ENCODE measurements around the gene CAND2.
A peak's percentile ranks its signal among the peaks of the same experiment; 100 is the strongest.

CAND2 gene

DNA sequence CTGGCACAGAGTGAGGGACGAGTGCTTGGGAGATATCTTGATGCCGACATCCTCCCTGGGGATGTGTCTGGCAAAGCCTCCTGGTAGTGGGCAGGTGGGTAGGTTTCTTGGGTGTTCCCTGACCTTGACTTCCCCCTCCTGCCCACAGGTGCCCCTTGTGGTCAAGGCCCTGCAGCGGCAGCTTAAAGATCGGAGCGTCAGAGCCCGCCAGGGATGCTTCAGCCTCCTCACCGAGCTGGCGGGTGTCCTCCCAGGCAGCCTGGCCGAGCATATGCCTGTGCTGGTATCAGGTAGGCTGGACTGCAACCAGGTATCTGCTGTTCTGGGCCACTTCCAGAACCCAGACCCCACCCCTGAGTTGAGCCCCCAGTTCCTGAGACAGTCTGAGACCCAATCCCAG lies 19.2 kb downstream of the CAND2 start:
- Histone ChIP-seq H3K4me3 (ENCODE audit: low read depth, low read length) (no peak overlapping the region), H3K9me3 (ENCODE audit: severe bottlenecking) (no peaks in the 10 kb centered on the region), H3K36me3 (peaks cover 37% of the 10 kb centered on the region; the same call in 1 of the 2 replicates), H3K27me3 (ENCODE audit: insufficient read depth, low read depth, severe bottlenecking) (no peaks in the 10 kb centered on the region), H3K27ac (no peak overlapping the region)
- no peak for DNase-seq
- peak; percentile 28; the same call in 1 of the 2 replicates for TF ChIP-seq CTCF (IDR thresholded peaks at IDR 0.05; ENCODE audit: low read depth, low read length)

DNA sequence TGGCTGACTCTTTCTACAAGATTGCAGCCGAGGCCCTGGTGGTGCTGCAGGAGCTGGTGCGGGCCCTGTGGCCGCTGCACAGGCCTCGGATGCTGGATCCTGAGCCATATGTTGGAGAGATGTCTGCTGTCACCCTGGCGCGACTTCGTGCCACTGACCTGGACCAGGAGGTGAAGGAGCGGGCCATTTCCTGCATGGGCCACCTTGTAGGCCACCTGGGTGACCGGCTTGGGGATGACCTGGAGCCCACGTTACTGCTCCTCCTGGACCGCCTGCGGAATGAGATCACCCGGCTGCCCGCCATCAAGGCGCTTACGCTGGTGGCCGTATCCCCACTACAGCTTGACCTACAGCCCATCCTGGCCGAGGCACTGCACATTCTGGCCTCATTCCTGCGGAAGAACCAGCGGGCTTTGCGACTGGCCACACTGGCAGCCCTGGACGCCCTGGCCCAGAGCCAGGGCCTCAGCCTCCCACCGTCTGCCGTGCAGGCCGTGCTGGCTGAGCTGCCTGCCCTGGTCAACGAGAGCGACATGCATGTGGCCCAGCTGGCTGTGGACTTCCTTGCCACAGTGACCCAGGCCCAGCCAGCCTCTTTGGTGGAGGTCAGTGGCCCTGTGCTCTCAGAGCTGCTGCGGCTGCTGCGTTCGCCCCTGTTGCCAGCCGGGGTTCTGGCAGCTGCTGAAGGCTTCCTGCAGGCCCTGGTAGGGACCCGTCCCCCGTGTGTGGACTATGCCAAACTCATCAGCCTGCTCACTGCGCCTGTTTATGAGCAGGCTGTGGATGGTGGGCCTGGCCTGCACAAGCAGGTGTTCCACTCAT lies 20.3 kb downstream of the CAND2 start:
- TF ChIP-seq CTCF (IDR thresholded peaks at IDR 0.05; ENCODE audit: low read depth, low read length): no peak
- Histone ChIP-seq H3K36me3 (peaks cover 37% of the 10 kb centered on the region; the same call in 1 of the 2 replicates), H3K4me3 (ENCODE audit: low read depth, low read length) (no peak overlapping the region), H3K9me3 (ENCODE audit: severe bottlenecking) (no peaks in the 10 kb centered on the region), H3K27me3 (ENCODE audit: insufficient read depth, low read depth, severe bottlenecking) (no peaks in the 10 kb centered on the region), H3K27ac (no peak overlapping the region)
- no peak for DNase-seq

DNA sequence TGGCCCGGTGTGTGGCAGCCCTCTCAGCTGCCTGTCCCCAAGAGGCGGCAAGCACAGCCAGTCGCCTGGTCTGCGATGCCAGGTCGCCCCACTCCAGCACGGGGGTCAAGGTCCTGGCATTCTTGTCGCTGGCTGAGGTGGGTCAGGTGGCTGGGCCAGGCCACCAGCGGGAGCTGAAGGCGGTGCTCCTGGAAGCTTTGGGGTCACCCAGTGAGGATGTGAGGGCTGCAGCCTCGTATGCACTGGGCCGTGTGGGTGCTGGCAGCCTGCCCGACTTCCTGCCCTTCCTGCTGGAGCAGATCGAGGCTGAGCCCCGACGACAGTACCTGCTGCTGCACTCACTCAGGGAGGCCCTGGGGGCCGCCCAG lies 20.8 kb downstream of the CAND2 start:
- DNase-seq: no peak
- no peak for TF ChIP-seq CTCF (IDR thresholded peaks at IDR 0.05; ENCODE audit: low read depth, low read length)
- no peak overlapping the region for H3K27ac ChIP-seq
- H3K36me3 ChIP-seq: peaks cover 37% of the 10 kb centered on the region; the same call in 1 of the 2 replicates
- H3K4me3 ChIP-seq (ENCODE audit: low read depth, low read length): no peak overlapping the region
- no peaks in the 10 kb centered on the region for H3K9me3 ChIP-seq (ENCODE audit: severe bottlenecking)
- no peaks in the 10 kb centered on the region for H3K27me3 ChIP-seq (ENCODE audit: insufficient read depth, low read depth, severe bottlenecking)

GRCh38 chr3:12818273-12818672 lies 21.8 kb downstream of the CAND2 start:
- Histone ChIP-seq H3K4me3 (ENCODE audit: low read depth, low read length) (no peak overlapping the region), H3K9me3 (ENCODE audit: severe bottlenecking) (no peaks in the 10 kb centered on the region), H3K27ac (no peak overlapping the region), H3K36me3 (peaks cover 37% of the 10 kb centered on the region; the same call in 1 of the 2 replicates), H3K27me3 (ENCODE audit: insufficient read depth, low read depth, severe bottlenecking) (no peaks in the 10 kb centered on the region)
- no peak for DNase-seq
- TF ChIP-seq CTCF (IDR thresholded peaks at IDR 0.05; ENCODE audit: low read depth, low read length): no peak

DNA sequence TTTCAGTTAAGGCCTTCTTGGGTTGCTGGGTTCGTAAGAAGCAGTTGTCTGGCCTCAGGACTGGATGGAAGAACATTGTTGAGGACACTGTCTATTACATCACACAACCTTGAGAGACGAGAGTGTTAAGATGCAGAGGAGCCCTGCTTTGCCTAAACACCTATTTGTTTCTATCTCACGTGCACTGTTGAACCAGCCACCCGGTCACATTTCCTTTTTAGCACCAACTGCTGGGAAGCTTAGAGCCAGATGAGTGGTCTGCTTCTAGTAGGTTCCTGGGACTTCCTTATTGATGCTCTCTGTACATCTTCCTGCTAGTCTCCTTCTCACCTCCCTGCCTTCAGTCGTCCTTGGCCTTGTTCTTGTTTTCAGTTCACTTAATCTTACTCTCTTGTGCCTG lies 22.3 kb downstream of the CAND2 start:
- no peaks in the 10 kb centered on the region for H3K9me3 ChIP-seq (ENCODE audit: severe bottlenecking)
- no peak for DNase-seq
- no peaks in the 10 kb centered on the region for H3K27me3 ChIP-seq (ENCODE audit: insufficient read depth, low read depth, severe bottlenecking)
- no peak overlapping the region for H3K4me3 ChIP-seq (ENCODE audit: low read depth, low read length)
- no peak for TF ChIP-seq CTCF (IDR thresholded peaks at IDR 0.05; ENCODE audit: low read depth, low read length)
- peaks cover 33% of the 10 kb centered on the region; the same call in 1 of the 2 replicates for H3K36me3 ChIP-seq
- no peak overlapping the region for H3K27ac ChIP-seq
